ENCODE data around the gene POU2F3. TPM values are rescaled to one million over a fixed set of nuclear protein-coding genes. Genes with fewer than 3 reads are reported as not detected.
A peak's percentile ranks its signal among the peaks of the same experiment; 100 is the strongest.

The POU2F3 gene
- total and polyA plus RNA-seq, 2 of the 13 experiments (the other 11 are each of a cell fraction or from before 2014, with no cell fraction given) = not detected

DNA sequence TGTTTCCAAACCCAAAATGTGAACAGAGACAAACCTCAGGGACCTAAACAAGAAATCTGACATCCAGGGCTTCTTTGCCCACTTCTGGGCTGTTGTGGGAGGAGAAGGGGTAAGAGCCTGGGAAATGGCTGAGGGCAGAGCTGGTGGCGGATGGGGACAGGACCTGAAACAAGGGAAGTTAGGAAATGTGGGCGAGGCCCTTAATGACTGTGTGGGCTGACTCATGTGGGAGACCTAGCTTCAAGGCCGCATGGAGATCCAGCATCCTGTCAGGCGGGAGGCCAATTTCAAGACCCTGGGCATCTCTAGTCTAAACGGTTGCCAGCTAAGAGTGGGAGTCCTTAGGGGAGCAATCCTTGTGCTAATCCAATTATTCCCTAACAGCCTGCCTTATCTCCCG, 31.2 kb upstream of the POU2F3 start (continued):
- TF ChIP-seq ZNF672 (CRISPR knock-in tag; IDR thresholded peaks at IDR 0.05) (no peak), TEAD2 (CRISPR knock-in tag; IDR thresholded peaks at IDR 0.05) (no peak), FUBP1 (CRISPR knock-in tag; IDR thresholded peaks at IDR 0.05; ENCODE audit: borderline replicate concordance) (no peak), BHLHE40 (IDR thresholded peaks at IDR 0.05; ENCODE audit: low read length) (no peak)

- intact Hi-C loops (cut with micrococcal nuclease; ENCODE audit: unreplicated experiment) (loop anchor here (2.0 kb wide), 1 partner anchor 27 kb away; no protein-coding TSS in a partner anchor), in situ Hi-C loops (cut with HindIII; ENCODE audit: extremely low pct_ligation_motif_present, low pct_unique_long_range_greater_than_20kb) (no loop called here)
- CTCF ChIA-PET (ENCODE audit: low intra/inter-chr PET ratio, low total read pairs) = no interaction called here
- peak overlapping the region; percentile 66 for H3K27ac ChIP-seq (ENCODE audit: extremely low read length, insufficient read depth, low read length)
- H4K20me1 ChIP-seq (ENCODE audit: insufficient read depth, low read length) = peaks cover 6% of the 10 kb centered on the region
- BruUV-seq (replicated peaks) = TSS peak; percentile 83
- WGBS (ENCODE audit: low lambda C conversion rate) = 48% methylated on average over 25 of the region's 26 CpGs
- FAIRE-seq (no peak), ATAC-seq (no peak; the same call in 2 of the 3 replicates), DNase-seq (ENCODE audit: low spot score) (no peak)
- peak overlapping the region; percentile 88 for H3K4me2 ChIP-seq (ENCODE audit: low read depth, low read length)
- no peaks in the 10 kb centered on the region for H3K9me3 ChIP-seq (ENCODE audit: low read length)
- POLR2A ChIA-PET = interaction anchor here (0.7 to 5.4 kb wide), 7 partner anchors 12 to 599 kb away, joined by 3 to 92 read pairs (median 6); no protein-coding TSS in a partner anchor
- peak overlapping the region; percentile 64 for H3K9ac ChIP-seq (ENCODE audit: insufficient read depth, low read depth, low read length)
- peak overlapping the region; percentile 74 to 87 (median 86) for H3K4me3 ChIP-seq (replicated peaks in 1 of 3; ENCODE audit: insufficient read depth in 1 of 3, low read depth in 2 of 3, low read length in 3 of 3)
- peaks cover 2 to 11% of the 10 kb centered on the region in 2 experiments; a peak in 4 of 5 replicates for H3K36me3 ChIP-seq (replicated peaks in 1 of 2; ENCODE audit: control insufficient read depth in 1 of 2, insufficient read depth in 2 of 2, low read length in 2 of 2)
- peaks cover 40% of the 10 kb centered on the region for H3K79me2 ChIP-seq (ENCODE audit: insufficient read depth, low read length)
- peaks cover 81% of the 10 kb centered on the region for H3K4me1 ChIP-seq (ENCODE audit: insufficient read depth, low read length)
- no peak overlapping the region for H2AFZ ChIP-seq (ENCODE audit: low read length)
- H3K27me3 ChIP-seq (ENCODE audit: control insufficient read depth in 1 of 2, insufficient read depth in 2 of 2, low read length in 2 of 2) = no peaks in the 10 kb centered on the region
- TF ChIP-seq, protein P1, sequence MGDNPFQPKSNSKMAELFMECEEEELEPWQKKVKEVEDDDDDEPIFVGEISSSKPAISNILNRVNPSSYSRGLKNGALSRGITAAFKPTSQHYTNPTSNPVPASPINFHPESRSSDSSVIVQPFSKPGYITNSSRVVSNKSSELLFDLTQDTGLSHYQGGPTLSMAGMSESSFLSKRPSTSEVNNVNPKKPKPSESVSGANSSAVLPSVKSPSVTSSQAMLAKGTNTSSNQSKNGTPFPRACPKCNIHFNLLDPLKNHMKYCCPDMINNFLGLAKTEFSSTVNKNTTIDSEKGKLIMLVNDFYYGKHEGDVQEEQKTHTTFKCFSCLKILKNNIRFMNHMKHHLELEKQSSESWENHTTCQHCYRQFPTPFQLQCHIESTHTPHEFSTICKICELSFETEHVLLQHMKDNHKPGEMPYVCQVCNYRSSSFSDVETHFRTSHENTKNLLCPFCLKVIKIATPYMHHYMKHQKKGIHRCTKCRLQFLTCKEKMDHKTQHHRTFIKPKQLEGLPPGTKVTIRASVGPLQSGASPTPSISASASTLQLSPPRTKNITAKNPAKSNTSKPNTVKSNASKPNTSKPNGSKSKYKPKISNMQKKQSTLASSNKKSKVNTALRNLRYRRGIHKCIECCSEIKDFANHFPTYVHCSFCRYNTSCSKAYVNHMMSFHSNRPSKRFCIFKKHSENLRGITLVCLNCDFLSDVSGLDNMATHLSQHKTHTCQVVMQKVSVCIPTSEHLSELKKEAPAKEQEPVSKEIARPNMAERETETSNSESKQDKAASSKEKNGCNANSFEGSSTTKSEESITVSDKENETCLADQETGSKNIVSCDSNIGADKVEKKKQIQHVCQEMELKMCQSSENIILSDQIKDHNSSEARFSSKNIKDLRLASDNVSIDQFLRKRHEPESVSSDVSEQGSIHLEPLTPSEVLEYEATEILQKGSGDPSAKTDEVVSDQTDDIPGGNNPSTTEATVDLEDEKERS (CRISPR knock-in tag; IDR thresholded peaks at IDR 0.05) = no peak
- TF ChIP-seq DMAP1 (CRISPR knock-in tag; IDR thresholded peaks at IDR 0.05) (0 out of 2 replicates have a peak, but pooled peaks have one; percentile 2), ZNF234 (CRISPR knock-in tag; conservative IDR thresholded peaks at IDR 0.05) (no peak), ZNF564 (CRISPR knock-in tag; IDR thresholded peaks at IDR 0.05) (0 out of 2 replicates have a peak, but pooled peaks have one; percentile 29), ZBTB7B (CRISPR knock-in tag; IDR thresholded peaks at IDR 0.05) (0 out of 2 replicates have a peak, but pooled peaks have one; percentile 11), ARHGAP35 (CRISPR knock-in tag; IDR thresholded peaks at IDR 0.05; ENCODE audit: borderline replicate concordance) (no peak), ZBTB7A (CRISPR knock-in tag; IDR thresholded peaks at IDR 0.05) (0 out of 2 replicates have a peak, but pooled peaks have one; percentile 39)
- TF ChIP-seq, protein P2, sequence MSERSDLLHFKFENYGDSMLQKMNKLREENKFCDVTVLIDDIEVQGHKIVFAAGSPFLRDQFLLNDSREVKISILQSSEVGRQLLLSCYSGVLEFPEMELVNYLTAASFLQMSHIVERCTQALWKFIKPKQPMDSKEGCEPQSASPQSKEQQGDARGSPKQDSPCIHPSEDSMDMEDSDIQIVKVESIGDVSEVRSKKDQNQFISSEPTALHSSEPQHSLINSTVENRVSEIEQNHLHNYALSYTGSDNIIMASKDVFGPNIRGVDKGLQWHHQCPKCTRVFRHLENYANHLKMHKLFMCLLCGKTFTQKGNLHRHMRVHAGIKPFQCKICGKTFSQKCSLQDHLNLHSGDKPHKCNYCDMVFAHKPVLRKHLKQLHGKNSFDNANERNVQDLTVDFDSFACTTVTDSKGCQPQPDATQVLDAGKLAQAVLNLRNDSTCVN (CRISPR knock-in tag; IDR thresholded peaks at IDR 0.05; ENCODE audit: borderline replicate concordance) = no peak
- TF ChIP-seq, protein P3, sequence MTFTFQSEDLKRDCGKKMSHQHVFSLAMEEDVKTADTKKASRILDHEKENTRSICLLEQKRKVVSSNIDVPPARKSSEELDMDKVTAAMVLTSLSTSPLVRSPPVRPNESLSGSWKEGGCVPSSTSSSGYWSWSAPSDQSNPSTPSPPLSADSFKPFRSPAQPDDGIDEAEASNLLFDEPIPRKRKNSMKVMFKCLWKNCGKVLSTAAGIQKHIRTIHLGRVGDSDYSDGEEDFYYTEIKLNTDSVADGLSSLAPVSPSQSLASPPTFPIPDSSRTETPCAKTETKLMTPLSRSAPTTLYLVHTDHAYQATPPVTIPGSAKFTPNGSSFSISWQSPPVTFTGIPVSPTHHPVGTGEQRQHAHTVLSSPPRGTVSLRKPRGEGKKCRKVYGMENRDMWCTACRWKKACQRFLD (CRISPR knock-in tag; IDR thresholded peaks at IDR 0.05; ENCODE audit: borderline replicate concordance) = no peak
These were observed 30.0 kb upstream of the POU2F3 start for GRCh38 chr11:120209746-120210625.
